RKO (cell line): Measurements from ENCODE around the gene CLCNKB.

Source experiments
- DNase-seq: peaks from one replicate; pipeline ENCODE4 v3.0.0-alpha.2; 2016; ENCODE audit warnings: low spot score

The CLCNKB gene

GRCh38 chr1:16095447-16095846 is 51.9 kb downstream of the CLCNKB start:
- no peak for DNase-seq

- DNase-seq = no peak
Measured at GRCh38 chr1:16099412-16099811, 55.8 kb downstream of the CLCNKB start.

GRCh38 chr1:16101623-16102022 is 58.0 kb downstream of the CLCNKB start:
- no peak for DNase-seq
